A549 (cell line): ENCODE results near the gene TPGS1. TPM values are rescaled to one million over a fixed set of nuclear protein-coding genes. Genes with fewer than 3 reads are reported as not detected.

Experiments used
- ATAC-seq, 2 experiments: fragments of 200-7000 bp in 1 of 2; fragments of >200 bp in 1 of 2; cut with Nextera tagmentation in 1 of 2; cut with Tn5 transposase in 1 of 2; 3 replicates each; pipeline versions ENCODE4 v1.8.0 to v1.9.1; 2018 to 2020; ENCODE audit warnings: mild to moderate bottlenecking in 1 of 2, moderate library complexity in 1 of 2
- CTCF ChIA-PET: fragments of 300-600 bp; sonication (Branson Sonifier 250); formaldehyde crosslinking; extraction: SDS; loops from one replicate; lab custom pipeline; 2021; ENCODE audit warnings: antibody characterized with exemption, inconsistent platforms; lab: Yijun Ruan, JAX
- POLR2A ChIA-PET: fragments of 350-600 bp; formaldehyde crosslinking; extraction: SDS; loops from one replicate; lab custom pipeline; 2021; ENCODE audit warnings: antibody characterized with exemption, inconsistent platforms; lab: Yijun Ruan, JAX
- DNase-seq, 2 experiments: peaks; one replicate each; pipeline versions ENCODE4 v3.0.0 to v3.0.0-alpha.2; 2011 to 2016; ENCODE audit warnings: low read depth in 1 of 2, low spot score in 1 of 2
- FAIRE-seq: peaks from 2 replicates; lab custom pipeline; 2011; peaks lifted over from hg19 to GRCh38; lab: Jason Lieb, UNC
- H3K27ac ChIP-seq, 2 experiments: fragments of >200 bp; sonication (Bioruptor Twin); formaldehyde crosslinking; 3 replicates each; pipeline ENCODE4 v1.5.1; 2016 to 2017
- H3K4me1 ChIP-seq: fragments of >200 bp; sonication (Bioruptor Twin); formaldehyde crosslinking; 3 replicates; pipeline ENCODE4 v1.6.1; 2016
- H3K4me2 ChIP-seq: fragments of >200 bp; sonication (Bioruptor Twin); formaldehyde crosslinking; 3 replicates; pipeline ENCODE4 v1.6.1; 2016
- H3K4me3 ChIP-seq: fragments of >200 bp; sonication (Bioruptor Twin); formaldehyde crosslinking; 3 replicates; pipeline ENCODE4 v1.5.1; 2016
- H3K9me3 ChIP-seq: fragments of >200 bp; sonication (Bioruptor Twin); formaldehyde crosslinking; 3 replicates; pipeline ENCODE4 v1.6.1; 2016
- ATOH8 ChIP-seq: fragments of 250-450 bp; sonication (Bioruptor Pico); IDR thresholded peaks from 2 replicates; pipeline ENCODE4 v1.5.0; 2020; ENCODE audit warnings: low read depth, mild to moderate bottlenecking, moderate library complexity
- BCL3 ChIP-seq: fragments of >200 bp; sonication (Bioruptor Twin); formaldehyde crosslinking; IDR thresholded peaks from 3 replicates; pipeline ENCODE4 v1.6.1; 2016
- CEBPB ChIP-seq, 2 experiments: fragments of >200 bp in 1 of 2; sonication (Bioruptor Twin) in 1 of 2; formaldehyde crosslinking in 1 of 2; IDR thresholded peaks; 2 replicates each; pipeline ENCODE4 v1.6.1; 2012 to 2016
- CHD4 ChIP-seq: fragments of 200-600 bp; sonication (generic); IDR thresholded peaks from 2 replicates; pipeline ENCODE4 v1.6.1; 2016; ENCODE audit warnings: antibody characterized with exemption, mild to moderate bottlenecking, borderline replicate concordance
- CTCF ChIP-seq: fragments of >200 bp; sonication (Bioruptor Twin); formaldehyde crosslinking; IDR thresholded peaks from 3 replicates; pipeline ENCODE4 v1.5.1; 2016
- E2F6 ChIP-seq: IDR thresholded peaks from 2 replicates; pipeline ENCODE4 v1.6.1; 2012; ENCODE audit warnings: low read depth, borderline replicate concordance
- EHF ChIP-seq: fragments of 250-450 bp; sonication (Bioruptor Pico); IDR thresholded peaks from 2 replicates; pipeline ENCODE4 v1.5.0; 2020; ENCODE audit warnings: mild to moderate bottlenecking
- EHMT2 ChIP-seq: fragments of 200-600 bp; sonication (generic); IDR thresholded peaks from 2 replicates; pipeline ENCODE4 v1.6.1; 2016; ENCODE audit warnings: antibody characterized with exemption, low read depth, mild to moderate bottlenecking, moderate library complexity
- EP300 ChIP-seq, 2 experiments: fragments of >200 bp; sonication (Bioruptor Twin); formaldehyde crosslinking; IDR thresholded peaks; 2 replicates in 1 of 2; 3 replicates in 1 of 2; pipeline ENCODE4 v1.6.1; 2016 to 2017
- FOSB ChIP-seq: fragments of 250-450 bp; sonication (Bioruptor Pico); IDR thresholded peaks from 2 replicates; pipeline ENCODE4 v1.5.0; 2020; ENCODE audit warnings: mild to moderate bottlenecking, moderate library complexity
- HDAC2 ChIP-seq: fragments of 200-600 bp; sonication (generic); IDR thresholded peaks from 2 replicates; pipeline ENCODE4 v1.6.1; 2016
- HES2 ChIP-seq: fragments of >200 bp; sonication (Bioruptor Twin); formaldehyde crosslinking; IDR thresholded peaks from 2 replicates; pipeline ENCODE4 v1.6.1; 2016
- HEYL ChIP-seq: fragments of 250-450 bp; sonication (Bioruptor Pico); IDR thresholded peaks from 2 replicates; pipeline ENCODE4 v1.8.0; 2021; ENCODE audit warnings: mild to moderate bottlenecking, moderate library complexity
- JUN ChIP-seq, 2 experiments: fragments of >200 bp; sonication (Bioruptor Twin); formaldehyde crosslinking; IDR thresholded peaks; 2 replicates in 1 of 2; 3 replicates in 1 of 2; pipeline ENCODE4 v1.6.1; 2016 to 2017
- KDM1A ChIP-seq: fragments of 200-600 bp; sonication (generic); IDR thresholded peaks from 2 replicates; pipeline ENCODE4 v1.6.1; 2016; ENCODE audit warnings: low read depth, mild to moderate bottlenecking
- MYC ChIP-seq: IDR thresholded peaks from 2 replicates; pipeline ENCODE4 v1.6.1; 2012; ENCODE audit warnings: mild to moderate bottlenecking, inconsistent platforms, low read length, improper control_type of control experiment, borderline replicate concordance
- NFE2L2 ChIP-seq: fragments of 150-350 bp; conservative IDR thresholded peaks from 2 replicates; pipeline ENCODE4 v1.6.1; 2014; ENCODE audit warnings: low read length
- PBX3 ChIP-seq: IDR thresholded peaks from 2 replicates; pipeline ENCODE4 v1.6.1; 2012
- POLR2A ChIP-seq: IDR thresholded peaks from 2 replicates; pipeline ENCODE4 v1.6.1; 2012; ENCODE audit warnings: mild to moderate bottlenecking, low read length
- POLR2AphosphoS2 ChIP-seq: conservative IDR thresholded peaks from 2 replicates; pipeline ENCODE4 v1.6.1; 2012; ENCODE audit warnings: low read length, improper control_type of control experiment, inconsistent platforms
- REST ChIP-seq: fragments of 200-600 bp; sonication (generic); IDR thresholded peaks from 2 replicates; pipeline ENCODE4 v1.6.1; 2016; ENCODE audit warnings: antibody characterized with exemption, mild to moderate bottlenecking, moderate library complexity
- RNF2 ChIP-seq: fragments of 200-600 bp; sonication (generic); IDR thresholded peaks from 2 replicates; pipeline ENCODE4 v1.6.1; 2016; ENCODE audit warnings: low read depth, mild to moderate bottlenecking, antibody characterized with exemption, moderate library complexity, borderline replicate concordance
- SMC3 ChIP-seq: fragments of >200 bp; sonication (Bioruptor Twin); formaldehyde crosslinking; IDR thresholded peaks from 3 replicates; pipeline ENCODE4 v1.6.1; 2018; ENCODE audit warnings: inconsistent platforms
- SREBF2 ChIP-seq: fragments of 450-650 bp; IDR thresholded peaks from 2 replicates; pipeline ENCODE4 v1.6.1; 2014; ENCODE audit warnings: mild to moderate bottlenecking, moderate library complexity
- TFCP2L1 ChIP-seq: fragments of 250-450 bp; sonication (Bioruptor Pico); IDR thresholded peaks from 2 replicates; pipeline ENCODE4 v1.5.0; 2021; ENCODE audit warnings: mild to moderate bottlenecking
- ZFP36 ChIP-seq: fragments of 450-650 bp; IDR thresholded peaks from 2 replicates; pipeline ENCODE4 v1.6.1; 2014; ENCODE audit warnings: borderline replicate concordance; ENCODE audit not compliant: partially characterized antibody
- WGBS: methylation state at CpG from one replicate; pipeline ENCODE4 v1.1.6; 2017; ENCODE audit errors: missing lambda C conversion rate; 5-methylcytosine and 5-hydroxymethylcytosine counted together
- polyA plus RNA-seq, 4 experiments: library from polyadenylated mRNA; depleted of rRNA in 3 of 4; stranded (reverse); fragments of >200 nt; fragmentation: RNase III in 1 of 4; extraction: RNeasy Plus Mini Kit Qiagen cat#74134 plus additional on column Dnase treatment in 1 of 4; gene quantifications; 2 replicates in 3 of 4; 3 replicates in 1 of 4; pipeline ENCODE4 v1.2.3, GENCODE V29; 2011 to 2017

Gene TPGS1
- polyA plus RNA-seq, 2 of the 4 experiments (the other 2 are of a cell fraction): 2.7 to 13.1 TPM

- ChIA-PET POLR2A (no interaction called here), CTCF (interaction anchor here (0.8 to 1.0 kb wide), 2 partner anchors 9 to 31 kb away, joined by 3 read pairs; no protein-coding TSS in a partner anchor)
- Histone ChIP-seq H3K9me3 (no peaks in the 10 kb centered on the region), H3K27ac (no peak overlapping the region), H3K4me1 (no peaks in the 10 kb centered on the region), H3K4me2 (no peak overlapping the region), H3K4me3 (no peak overlapping the region)
- TF ChIP-seq RNF2 (no peak), HEYL (CRISPR knock-in tag) (no peak), CHD4 (no peak), NFE2L2 (no peak), SREBF2 (no peak), POLR2AphosphoS2 (no peak), PBX3 (no peak), MYC (no peak), HES2 (no peak), FOSB (no peak), EHMT2 (no peak), EHF (CRISPR knock-in tag) (no peak), CTCF (no peak), JUN (IDR thresholded peaks at IDR 0.05) (no peak), ATOH8 (no peak), HDAC2 (no peak), E2F6 (no peak), ZFP36 (no peak), POLR2A (no peak)
- ATAC-seq (no peak), FAIRE-seq (no peak), DNase-seq (no peak)
- WGBS: 94% methylated on average over 42 of the region's 51 CpGs
Measured at GRCh38 chr19:540867-541637, 33.8 kb downstream of the TPGS1 start.

GRCh38 chr19:541699-542098 is 34.4 kb downstream of the TPGS1 start:
- H3K4me3 ChIP-seq: no peak overlapping the region
- ChIA-PET CTCF (interaction anchor here (0.8 to 1.2 kb wide), 4 partner anchors 9 to 44 kb away, joined by 3 read pairs; partner anchors contain the start of gene CDC34), POLR2A (no interaction called here)
- 92% methylated on average over 23 of the region's 26 CpGs for WGBS
- H3K9me3 ChIP-seq: no peaks in the 10 kb centered on the region
- H3K27ac ChIP-seq: no peak overlapping the region
- H3K4me2 ChIP-seq: no peak overlapping the region
- DNase-seq: no peak
- FAIRE-seq: no peak
- no peak for ATAC-seq
- H3K4me1 ChIP-seq: no peaks in the 10 kb centered on the region
- TF ChIP-seq EP300 (IDR thresholded peaks at IDR 0.05) (no peak), BCL3 (no peak), POLR2AphosphoS2 (no peak), HEYL (CRISPR knock-in tag) (no peak), KDM1A (no peak), EHMT2 (no peak), REST (no peak), TFCP2L1 (CRISPR knock-in tag) (no peak), ATOH8 (no peak), SMC3 (no peak), CEBPB (IDR thresholded peaks at IDR 0.05) (no peak), HES2 (no peak)
